ENCODE data around the gene HIC2. TPM values are rescaled to one million over a fixed set of nuclear protein-coding genes. Genes with fewer than 3 reads are reported as not detected.
"Not testable (repeated sequence)": the region's sequence is repeated elsewhere in the genome, so short reads cannot be mapped to it uniquely, and the experiment has no call there.

Gene HIC2
- total RNA-seq, 1 donor from 2014 or later = 23.5 TPM

GRCh38 chr22:21457023-21457787 is 40.0 kb downstream of the HIC2 start:
- Mint-ChIP-seq H3K27ac (ENCODE audit: unreplicated experiment) (no peak overlapping the region), H3K4me3 (ENCODE audit: unreplicated experiment) (no peak overlapping the region), H3K9me3 (ENCODE audit: unreplicated experiment) (no peaks in the 10 kb centered on the region), H3K27me3 (ENCODE audit: unreplicated experiment) (peaks cover 3% of the 10 kb centered on the region), H3K36me3 (ENCODE audit: low read depth, unreplicated experiment) (no peaks in the 10 kb centered on the region), H3K4me1 (ENCODE audit: unreplicated experiment) (peaks cover 3% of the 10 kb centered on the region)
- DNase-seq (ENCODE audit: low spot score) = no peak
- TF ChIP-seq, protein P1, sequence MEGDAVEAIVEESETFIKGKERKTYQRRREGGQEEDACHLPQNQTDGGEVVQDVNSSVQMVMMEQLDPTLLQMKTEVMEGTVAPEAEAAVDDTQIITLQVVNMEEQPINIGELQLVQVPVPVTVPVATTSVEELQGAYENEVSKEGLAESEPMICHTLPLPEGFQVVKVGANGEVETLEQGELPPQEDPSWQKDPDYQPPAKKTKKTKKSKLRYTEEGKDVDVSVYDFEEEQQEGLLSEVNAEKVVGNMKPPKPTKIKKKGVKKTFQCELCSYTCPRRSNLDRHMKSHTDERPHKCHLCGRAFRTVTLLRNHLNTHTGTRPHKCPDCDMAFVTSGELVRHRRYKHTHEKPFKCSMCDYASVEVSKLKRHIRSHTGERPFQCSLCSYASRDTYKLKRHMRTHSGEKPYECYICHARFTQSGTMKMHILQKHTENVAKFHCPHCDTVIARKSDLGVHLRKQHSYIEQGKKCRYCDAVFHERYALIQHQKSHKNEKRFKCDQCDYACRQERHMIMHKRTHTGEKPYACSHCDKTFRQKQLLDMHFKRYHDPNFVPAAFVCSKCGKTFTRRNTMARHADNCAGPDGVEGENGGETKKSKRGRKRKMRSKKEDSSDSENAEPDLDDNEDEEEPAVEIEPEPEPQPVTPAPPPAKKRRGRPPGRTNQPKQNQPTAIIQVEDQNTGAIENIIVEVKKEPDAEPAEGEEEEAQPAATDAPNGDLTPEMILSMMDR (IDR thresholded peaks at IDR 0.05; ENCODE audit: unreplicated experiment) = no peak

- not testable (repeated sequence) for H3K4me3 Mint-ChIP-seq (ENCODE audit: unreplicated experiment); H3K4me1 Mint-ChIP-seq (ENCODE audit: unreplicated experiment); H3K27ac Mint-ChIP-seq (ENCODE audit: unreplicated experiment); H3K36me3 Mint-ChIP-seq (ENCODE audit: low read depth, unreplicated experiment); H3K27me3 Mint-ChIP-seq (ENCODE audit: unreplicated experiment); DNase-seq (ENCODE audit: low spot score); H3K9me3 Mint-ChIP-seq (ENCODE audit: unreplicated experiment)
These were observed 45.5 kb downstream of the HIC2 start for GRCh38 chr22:21462672-21463071.

GRCh38 chr22:21467337-21468193 is 50.4 kb downstream of the HIC2 start, which contains the start of gene TMEM191C:
Gene TMEM191C, plus strand, starts transcription at chr22:21467387. Its CDS starts 73 bp downstream, at chr22:21467460.
- not testable (repeated sequence) for H3K27ac Mint-ChIP-seq (ENCODE audit: unreplicated experiment); H3K27me3 Mint-ChIP-seq (ENCODE audit: unreplicated experiment); H3K9me3 Mint-ChIP-seq (ENCODE audit: unreplicated experiment)

DNA sequence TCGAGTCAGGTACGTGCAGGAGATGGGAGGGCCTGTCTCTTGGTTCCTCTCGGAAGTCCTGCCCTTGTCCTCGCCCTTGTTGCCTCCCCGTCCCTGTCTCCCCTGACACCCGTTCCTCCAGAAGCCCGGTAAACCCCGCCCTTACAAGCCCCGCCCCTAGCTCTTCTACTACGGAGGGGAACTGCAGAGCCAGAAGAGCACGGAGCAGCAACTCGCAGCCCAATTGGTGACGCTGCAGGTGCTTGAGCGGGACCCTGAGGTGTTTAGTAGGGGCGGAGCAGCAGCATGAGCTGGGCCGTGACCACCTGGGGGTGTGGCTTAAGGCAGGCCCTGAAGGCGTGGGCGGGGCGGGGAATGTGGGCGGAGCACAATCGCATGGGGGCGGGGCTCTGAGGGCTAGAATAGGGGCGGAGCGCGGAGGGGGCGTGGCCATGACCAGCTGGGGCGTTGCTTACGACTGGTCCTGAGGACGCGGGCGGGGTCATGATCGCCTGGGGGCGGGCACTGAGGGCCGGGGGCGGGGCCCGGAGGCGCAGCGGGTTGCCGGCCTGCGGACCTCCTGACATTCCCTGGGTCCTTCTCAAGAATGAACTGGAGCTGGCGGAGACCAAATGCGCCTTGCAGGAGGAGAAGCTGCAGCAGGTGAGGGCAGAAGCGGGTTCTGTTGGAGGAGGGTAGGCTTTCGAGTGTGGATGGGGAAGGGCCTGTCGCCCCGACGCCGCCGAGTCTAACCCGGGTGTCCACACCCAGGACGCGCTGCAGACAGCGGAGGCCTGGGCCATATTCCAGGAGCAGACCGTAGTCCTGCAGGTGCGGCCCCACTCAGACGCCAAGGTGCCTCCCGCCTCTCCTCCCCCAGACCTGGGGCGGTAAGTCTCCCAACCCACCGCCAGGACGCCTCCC is 51.3 kb downstream of the HIC2 start:
- H3K4me3 Mint-ChIP-seq (ENCODE audit: unreplicated experiment) = peak overlapping the region; percentile 80
- H3K4me1 Mint-ChIP-seq (ENCODE audit: unreplicated experiment); H3K9me3 Mint-ChIP-seq (ENCODE audit: unreplicated experiment); H3K27me3 Mint-ChIP-seq (ENCODE audit: unreplicated experiment); H3K36me3 Mint-ChIP-seq (ENCODE audit: low read depth, unreplicated experiment); H3K27ac Mint-ChIP-seq (ENCODE audit: unreplicated experiment): not testable (repeated sequence)
- DNase-seq (ENCODE audit: low spot score) = peak; percentile 76

More at GRCh38 chr22:21467337-21468193, 50.4 kb downstream of the HIC2 start, which contains the start of gene TMEM191C:
- peak within 1 kb of the TSS; percentile 80 for H3K4me3 Mint-ChIP-seq (ENCODE audit: unreplicated experiment)
- not testable (repeated sequence) for DNase-seq (ENCODE audit: low spot score); H3K36me3 Mint-ChIP-seq (ENCODE audit: low read depth, unreplicated experiment); H3K4me1 Mint-ChIP-seq (ENCODE audit: unreplicated experiment)

DNA sequence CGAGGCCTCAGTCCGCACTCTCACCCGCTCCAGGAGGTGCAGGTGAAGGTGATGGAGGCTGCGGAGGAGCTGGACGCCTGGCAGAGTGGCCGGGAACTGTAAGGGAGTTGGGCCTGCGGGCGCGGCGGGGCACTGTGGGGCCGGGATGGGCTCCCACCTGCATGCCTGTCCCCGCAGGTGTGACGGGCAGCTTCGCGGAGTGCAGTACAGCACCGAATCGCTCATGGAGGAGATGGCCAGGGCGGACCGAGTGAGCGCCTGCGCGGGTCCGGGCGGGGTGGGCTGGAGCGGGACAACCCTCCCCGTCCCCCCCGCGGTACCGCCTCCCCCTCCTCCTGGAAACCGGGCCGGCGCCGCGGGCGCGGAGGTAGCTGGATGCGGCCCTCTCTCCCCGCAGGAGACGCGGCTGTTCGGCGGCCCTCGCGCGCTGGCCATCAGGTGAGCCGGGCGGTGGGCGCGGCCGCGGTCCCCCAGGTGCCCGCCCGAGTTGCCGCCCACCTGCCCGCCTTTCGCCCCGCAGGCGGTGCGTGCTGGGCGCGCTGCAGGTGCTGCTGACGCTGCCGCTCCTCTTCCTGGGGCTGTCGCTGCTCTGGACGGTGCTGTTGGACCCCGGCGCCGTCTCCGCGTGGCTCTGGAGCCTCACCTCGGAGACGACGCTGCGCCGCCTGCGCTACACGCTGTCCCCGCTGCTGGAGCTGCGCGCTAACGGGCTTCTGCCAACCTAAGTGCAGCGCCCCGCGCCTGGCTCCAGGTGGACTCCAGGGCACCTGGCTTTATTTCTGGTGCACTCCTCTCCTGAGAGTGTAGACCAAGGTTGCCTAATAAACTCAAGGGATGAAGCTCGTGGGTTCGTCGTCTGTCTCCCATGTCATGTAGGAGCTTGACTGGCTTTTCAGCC is 52.2 kb downstream of the HIC2 start:
- not testable (repeated sequence) for H3K27ac Mint-ChIP-seq (ENCODE audit: unreplicated experiment); H3K4me3 Mint-ChIP-seq (ENCODE audit: unreplicated experiment); H3K36me3 Mint-ChIP-seq (ENCODE audit: low read depth, unreplicated experiment); DNase-seq (ENCODE audit: low spot score); H3K9me3 Mint-ChIP-seq (ENCODE audit: unreplicated experiment); H3K4me1 Mint-ChIP-seq (ENCODE audit: unreplicated experiment); H3K27me3 Mint-ChIP-seq (ENCODE audit: unreplicated experiment)

DNA sequence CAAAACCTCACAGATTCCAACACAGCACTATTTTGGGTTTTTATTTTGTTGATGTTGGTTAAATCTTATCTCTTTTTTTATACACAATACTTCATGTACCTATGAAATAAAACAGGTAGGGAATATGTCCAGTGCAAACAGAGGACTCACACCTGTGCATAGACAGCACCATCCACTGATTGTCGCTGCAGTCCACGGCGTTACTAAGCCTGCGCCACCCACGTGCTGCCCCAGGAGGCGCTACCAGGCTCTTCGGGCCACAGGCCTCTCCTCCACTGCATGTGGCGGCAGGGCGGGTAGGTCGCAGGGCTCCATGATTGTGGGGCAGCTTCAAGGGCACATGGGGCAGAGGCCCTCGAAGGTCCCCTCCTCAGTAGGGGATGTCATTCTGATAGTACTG is 55.8 kb downstream of the HIC2 start:
- H3K9me3 Mint-ChIP-seq (ENCODE audit: unreplicated experiment); H3K27ac Mint-ChIP-seq (ENCODE audit: unreplicated experiment); H3K4me3 Mint-ChIP-seq (ENCODE audit: unreplicated experiment); H3K36me3 Mint-ChIP-seq (ENCODE audit: low read depth, unreplicated experiment); H3K27me3 Mint-ChIP-seq (ENCODE audit: unreplicated experiment); DNase-seq (ENCODE audit: low spot score); H3K4me1 Mint-ChIP-seq (ENCODE audit: unreplicated experiment): not testable (repeated sequence)

- H3K4me3 Mint-ChIP-seq (ENCODE audit: unreplicated experiment); H3K9me3 Mint-ChIP-seq (ENCODE audit: unreplicated experiment); H3K36me3 Mint-ChIP-seq (ENCODE audit: low read depth, unreplicated experiment); H3K27me3 Mint-ChIP-seq (ENCODE audit: unreplicated experiment); H3K4me1 Mint-ChIP-seq (ENCODE audit: unreplicated experiment); DNase-seq (ENCODE audit: low spot score); H3K27ac Mint-ChIP-seq (ENCODE audit: unreplicated experiment): not testable (repeated sequence)
These were observed 56.5 kb downstream of the HIC2 start for GRCh38 chr22:21473664-21474063.

- H3K4me1 Mint-ChIP-seq (ENCODE audit: unreplicated experiment); DNase-seq (ENCODE audit: low spot score); H3K4me3 Mint-ChIP-seq (ENCODE audit: unreplicated experiment); H3K27ac Mint-ChIP-seq (ENCODE audit: unreplicated experiment); H3K36me3 Mint-ChIP-seq (ENCODE audit: low read depth, unreplicated experiment); H3K27me3 Mint-ChIP-seq (ENCODE audit: unreplicated experiment); H3K9me3 Mint-ChIP-seq (ENCODE audit: unreplicated experiment): not testable (repeated sequence)
These were observed 66.9 kb downstream of the HIC2 start for GRCh38 chr22:21484039-21484438.

DNA sequence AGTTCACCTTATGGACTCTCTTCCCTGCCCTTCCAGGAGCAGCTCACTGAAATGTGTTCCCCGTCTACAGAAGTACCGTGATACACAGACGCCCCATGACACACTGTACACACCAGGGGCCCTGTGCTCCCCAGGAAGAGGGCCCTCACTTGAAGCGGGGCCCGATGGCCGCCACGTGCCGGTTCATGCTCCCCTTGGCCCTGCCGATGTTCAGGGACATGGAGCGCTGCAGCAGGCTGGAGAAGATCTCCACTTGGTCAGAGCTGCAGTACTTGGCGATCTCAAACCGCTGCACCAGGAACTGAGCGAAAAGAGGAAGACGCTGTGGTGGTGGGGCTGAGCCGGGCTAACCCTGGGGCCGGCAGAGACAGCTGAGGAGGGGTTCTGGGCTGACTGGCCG is 70.6 kb downstream of the HIC2 start:
- not testable (repeated sequence) for H3K4me1 Mint-ChIP-seq (ENCODE audit: unreplicated experiment); H3K27me3 Mint-ChIP-seq (ENCODE audit: unreplicated experiment); H3K27ac Mint-ChIP-seq (ENCODE audit: unreplicated experiment); H3K4me3 Mint-ChIP-seq (ENCODE audit: unreplicated experiment); H3K36me3 Mint-ChIP-seq (ENCODE audit: low read depth, unreplicated experiment); DNase-seq (ENCODE audit: low spot score); H3K9me3 Mint-ChIP-seq (ENCODE audit: unreplicated experiment)

All from endothelial cell (in vitro differentiated cells).